GM13976 (cell line): Measurements from ENCODE around the gene RMDN2.

Experiments
- DNase-seq: peaks from one replicate; pipeline ENCODE4 v3.0.0; 2012; ENCODE audit warnings: low spot score
- CTCF ChIP-seq: IDR thresholded peaks from 2 replicates; pipeline ENCODE4 v1.5.1; 2012; ENCODE audit warnings: borderline replicate concordance, mild to moderate bottlenecking; ENCODE audit not compliant: insufficient read depth; ENCODE audit errors: extremely low read depth, missing control alignments, control extremely low read depth
- in situ Hi-C: fragments of 300-500 bp; cut with MboI; formaldehyde crosslinking; loops from one replicate; pipeline ENCODE4 v1.12.0; 2022; ENCODE audit warnings: low sequenced_read_pairs, mixed read lengths, inconsistent platforms; ENCODE audit not compliant: unreplicated experiment

The RMDN2 gene

GRCh38 chr2:38033646-38034045 is 108.6 kb downstream of the RMDN2 start:
- in situ Hi-C loops: no loop called here

GRCh38 chr2:38035968-38036367 is 110.9 kb downstream of the RMDN2 start:
- in situ Hi-C loops: no loop called here
- DNase-seq: no peak

More at GRCh38 chr2:38033646-38034045, 108.6 kb downstream of the RMDN2 start:
- TF ChIP-seq CTCF: no peak
- DNase-seq: no peak

GRCh38 chr2:38037325-38037724 is 112.2 kb downstream of the RMDN2 start:
- no peak for DNase-seq
- TF ChIP-seq CTCF: no peak
- in situ Hi-C loops: no loop called here

More at GRCh38 chr2:38035968-38036367, 110.9 kb downstream of the RMDN2 start:
- TF ChIP-seq CTCF: no peak

DNA sequence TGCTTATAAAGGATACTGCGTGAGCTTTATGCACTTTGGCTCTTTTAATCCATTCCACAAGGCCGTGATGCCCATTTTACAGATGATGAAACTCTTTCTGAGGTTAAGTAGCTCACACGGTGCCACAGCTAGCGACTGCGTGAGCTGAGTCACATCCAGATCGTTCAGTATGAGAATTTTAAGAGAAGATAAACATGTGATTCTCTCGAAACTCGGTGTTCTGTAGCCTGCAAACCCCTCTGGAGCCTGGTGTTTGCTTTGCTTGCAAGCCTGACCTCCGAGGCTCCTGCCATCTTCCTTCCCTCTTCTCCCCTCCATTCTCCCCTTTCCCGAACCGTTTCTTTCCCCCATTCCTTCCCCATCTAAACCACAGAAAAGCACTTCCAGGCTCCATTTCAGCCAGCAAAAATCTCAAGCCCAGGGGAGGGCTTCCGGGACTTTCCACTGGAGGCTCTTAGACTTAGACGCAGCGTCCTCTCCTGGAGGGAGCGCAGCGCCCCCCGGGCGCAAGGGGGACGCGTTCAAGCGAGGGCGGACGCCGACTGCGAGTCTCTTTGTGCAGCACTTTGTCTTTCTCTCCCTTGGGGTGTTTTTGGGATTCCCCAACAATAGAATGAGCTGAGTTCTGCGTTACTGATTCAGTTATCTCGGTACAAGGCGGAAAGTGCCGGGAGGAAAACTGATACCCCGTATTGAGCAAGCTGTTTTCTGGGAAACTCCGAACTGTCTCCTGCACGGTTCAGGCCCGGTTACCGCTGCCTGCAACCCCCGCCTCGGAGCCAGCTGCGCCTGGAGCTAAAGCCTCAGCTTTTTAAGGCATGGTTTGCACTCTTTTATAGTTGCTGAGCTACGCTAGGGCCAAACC is 112.9 kb downstream of the RMDN2 start:
- in situ Hi-C loops: no loop called here
- TF ChIP-seq CTCF: peak; percentile 60
- DNase-seq: peak; percentile 75

DNA sequence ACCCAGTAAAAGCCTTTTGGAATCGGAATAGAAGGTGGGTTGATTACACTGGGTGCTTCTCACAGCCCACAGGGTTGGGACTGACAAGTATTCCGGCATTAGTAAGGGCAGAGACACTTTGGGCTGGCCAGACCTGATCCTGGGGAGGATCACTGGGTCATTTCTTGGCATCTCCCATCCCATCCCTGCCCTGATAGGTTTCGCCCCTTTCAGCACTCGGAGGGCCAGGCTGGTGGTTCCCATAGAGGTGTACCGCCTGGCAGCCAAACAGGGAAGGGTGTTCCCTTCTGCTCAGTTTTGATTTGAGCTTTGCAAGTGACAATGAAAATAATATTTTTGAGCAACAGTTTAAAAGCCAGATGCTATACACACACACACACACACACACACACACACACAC is 113.6 kb downstream of the RMDN2 start:
- TF ChIP-seq CTCF: no peak
- no peak for DNase-seq
- in situ Hi-C loops: no loop called here

GRCh38 chr2:38039121-38039910 is 114.2 kb downstream of the RMDN2 start:
- no peak for TF ChIP-seq CTCF
- in situ Hi-C loops: no loop called here
- no peak for DNase-seq
